GM20431 (cell line): ENCODE measurements around the gene NFE2L3.

Experiments
- in situ Hi-C: fragments of 300-500 bp; cut with MseI, MboI; formaldehyde crosslinking; loops from one replicate; pipeline ENCODE4 v1.15.0; 2020; ENCODE audit warnings: low sequenced_read_pairs; ENCODE audit not compliant: unreplicated experiment

The NFE2L3 gene

DNA sequence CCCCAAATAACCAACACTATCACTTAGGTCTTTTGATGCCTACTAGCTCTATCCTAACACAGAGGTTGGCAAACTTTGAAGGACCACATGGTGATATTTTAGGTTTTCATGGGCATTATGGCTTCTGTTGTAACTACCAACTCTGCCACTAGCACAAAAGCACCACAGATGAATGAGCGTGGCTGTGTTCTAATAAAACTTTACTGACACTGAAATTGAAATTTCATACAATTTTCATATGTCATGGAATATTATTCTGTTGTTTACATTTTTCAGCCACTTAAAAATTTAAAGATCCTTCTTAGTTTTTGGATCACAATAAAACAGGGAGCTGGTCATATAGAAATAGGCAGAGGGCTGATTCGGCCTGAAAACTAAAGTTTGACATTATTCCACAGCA, 76.0 kb downstream of the NFE2L3 start:
- in situ Hi-C loops: no loop called here

DNA sequence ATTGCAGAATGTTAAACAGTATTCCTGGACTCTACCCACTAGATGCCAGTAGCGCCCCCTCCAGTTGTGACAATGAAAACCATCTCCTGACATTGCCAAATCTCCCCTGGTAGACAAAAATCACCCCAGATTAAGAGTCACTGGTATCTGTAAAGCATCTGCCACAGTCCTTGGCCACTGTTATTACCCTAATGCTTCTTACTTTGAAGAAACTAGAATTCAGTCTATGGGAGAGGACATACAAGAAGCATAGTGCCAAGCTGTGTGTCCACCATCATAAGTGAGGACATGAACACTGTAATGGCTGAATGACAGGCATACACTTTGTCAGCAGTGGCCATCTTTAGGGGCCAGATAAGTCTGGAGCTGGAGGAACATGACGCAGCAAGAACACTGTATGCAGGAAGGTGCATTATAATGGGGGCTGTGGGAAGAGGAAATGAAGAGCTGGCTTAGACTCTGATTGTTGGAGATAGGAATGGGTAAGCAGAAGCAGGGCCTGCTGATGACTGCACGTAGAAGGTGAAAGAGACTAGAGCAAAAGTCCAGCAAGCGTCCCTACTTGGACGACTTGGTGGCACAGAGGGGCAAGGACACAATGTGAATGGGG, 82.0 kb downstream of the NFE2L3 start:
- in situ Hi-C loops: no loop called here
